NOMO-1 (cell line): ENCODE measurements around the gene USP3.

Experiments used
- DNase-seq, 2 experiments: peaks; one replicate each; lab custom pipeline; 2025; ENCODE audit not compliant: unreplicated experiment in 2 of 2; lab: John Stamatoyannopoulos, UW

USP3 gene

GRCh38 chr15:63582179-63582578, 77.8 kb downstream of the USP3 start:
- no peak for DNase-seq

DNA sequence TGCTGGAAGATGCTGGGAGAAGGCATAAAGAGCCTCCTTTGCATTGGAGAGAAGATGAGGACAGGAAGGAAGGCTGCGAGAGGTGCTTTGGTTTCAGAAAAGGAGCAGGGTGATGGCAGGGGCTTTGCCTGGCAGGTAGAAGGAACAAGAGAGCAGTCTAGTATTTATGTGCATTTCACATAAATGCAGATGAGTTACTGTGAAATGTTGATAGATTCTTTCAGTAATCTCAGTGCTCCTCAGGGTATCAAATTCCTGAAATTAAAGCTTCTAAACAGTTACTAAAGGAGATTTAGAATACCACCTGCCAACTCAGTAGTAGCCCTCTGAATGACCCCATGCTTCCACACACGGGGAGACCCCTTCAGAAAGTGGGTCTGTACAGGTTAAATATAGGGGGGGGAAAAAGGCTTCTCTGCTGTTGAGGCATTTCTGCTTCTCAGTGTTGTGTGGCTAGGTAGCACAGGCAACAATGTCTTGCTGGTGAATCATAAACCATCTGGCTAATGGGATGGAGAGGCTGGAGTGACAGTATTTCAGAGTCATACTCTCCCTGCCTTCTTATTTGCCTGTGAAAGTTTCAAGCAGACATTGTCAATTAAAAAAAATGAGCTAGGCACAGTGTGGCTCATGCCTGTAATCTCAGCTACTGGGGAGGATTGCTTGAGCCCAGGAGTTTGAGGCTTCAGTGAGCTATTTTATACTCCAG, 78.5 kb downstream of the USP3 start:
- DNase-seq: no peak

DNA sequence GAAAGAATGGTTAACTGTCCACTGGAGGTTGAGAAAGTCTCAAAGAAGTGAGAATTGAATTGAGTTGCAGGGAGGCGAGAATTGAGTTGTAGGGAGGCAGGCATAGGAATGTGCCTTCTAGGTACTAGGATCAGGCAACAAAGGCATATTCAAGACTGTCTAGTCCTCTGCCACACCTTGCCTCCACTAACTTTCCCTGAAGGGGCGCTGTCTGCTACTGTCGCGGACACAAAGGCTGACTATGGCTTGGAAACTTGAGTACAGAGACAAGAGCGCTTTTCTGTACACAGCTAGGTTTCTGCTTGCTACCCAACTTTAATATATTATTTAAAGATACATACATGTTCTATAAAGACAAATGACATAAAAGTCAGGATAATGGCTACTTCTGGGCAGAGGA, 82.4 kb downstream of the USP3 start:
- no peak for DNase-seq

DNA sequence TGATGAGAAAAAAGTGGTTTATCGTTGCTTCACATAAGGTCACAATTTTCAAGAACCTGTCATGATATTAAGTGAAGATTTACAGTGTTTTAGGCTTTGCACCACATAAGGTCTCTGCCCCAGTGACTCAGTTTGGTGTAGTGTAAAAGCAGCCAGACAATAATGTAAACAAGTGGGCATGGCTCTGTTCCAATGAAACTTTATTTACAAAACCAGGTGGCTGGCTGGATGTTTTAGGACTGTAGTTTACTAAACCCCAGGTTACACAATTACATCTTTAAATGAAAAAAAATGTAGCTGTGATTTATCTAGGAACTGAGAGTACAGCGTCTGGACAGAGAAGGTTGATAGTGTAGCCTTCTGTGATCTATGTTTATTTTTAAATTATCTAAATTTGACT, 83.1 kb downstream of the USP3 start:
- no peak for DNase-seq

GRCh38 chr15:63588826-63589225, 84.4 kb downstream of the USP3 start:
- DNase-seq: no peak

GRCh38 chr15:63593705-63594671, 89.6 kb downstream of the USP3 start:
- DNase-seq: no peak

GRCh38 chr15:63595065-63595464, 90.7 kb downstream of the USP3 start:
- DNase-seq: no peak

GRCh38 chr15:63595688-63596087, 91.3 kb downstream of the USP3 start:
- peak in 1 of 2 experiments; percentile 23 for DNase-seq

GRCh38 chr15:63596676-63597037, 92.3 kb downstream of the USP3 start:
- no peak for DNase-seq

DNA sequence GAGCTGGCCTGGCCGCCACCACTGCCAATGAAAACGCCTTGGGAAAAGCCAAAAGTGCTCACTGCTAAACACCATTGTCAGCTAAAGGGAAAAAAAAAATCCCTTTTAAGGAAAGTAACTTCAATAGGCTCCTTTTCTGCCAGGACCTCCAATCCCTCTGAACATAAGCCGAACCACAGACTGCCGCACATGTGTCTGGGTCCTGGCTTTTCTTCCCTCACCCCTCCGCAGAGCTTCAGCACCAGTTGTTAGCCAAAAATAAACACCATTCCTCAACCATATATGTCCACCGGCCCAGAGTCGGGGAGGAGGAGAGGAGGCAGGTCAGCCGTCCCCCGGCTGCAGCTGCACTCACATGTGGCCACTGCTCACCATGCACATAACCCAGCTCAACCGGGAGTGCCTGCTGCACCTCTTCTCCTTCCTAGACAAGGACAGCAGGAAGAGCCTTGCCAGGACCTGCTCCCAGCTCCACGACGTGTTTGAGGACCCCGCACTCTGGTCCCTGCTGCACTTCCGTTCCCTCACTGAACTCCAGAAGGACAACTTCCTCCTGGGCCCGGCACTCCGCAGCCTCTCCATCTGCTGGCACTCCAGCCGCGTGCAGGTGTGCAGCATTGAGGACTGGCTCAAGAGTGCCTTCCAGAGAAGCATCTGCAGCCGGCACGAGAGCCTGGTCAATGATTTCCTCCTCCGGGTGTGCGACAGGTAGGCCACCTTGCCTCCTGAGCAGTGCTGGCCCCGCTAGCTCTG, 92.8 kb downstream of the USP3 start, which contains the start of gene FBXL22:
Gene FBXL22, plus strand, starts transcription at position 350 of the 753 bp plus-strand sequence. Its CDS starts 6 bp downstream, at position 356.
- no peak for DNase-seq

DNA sequence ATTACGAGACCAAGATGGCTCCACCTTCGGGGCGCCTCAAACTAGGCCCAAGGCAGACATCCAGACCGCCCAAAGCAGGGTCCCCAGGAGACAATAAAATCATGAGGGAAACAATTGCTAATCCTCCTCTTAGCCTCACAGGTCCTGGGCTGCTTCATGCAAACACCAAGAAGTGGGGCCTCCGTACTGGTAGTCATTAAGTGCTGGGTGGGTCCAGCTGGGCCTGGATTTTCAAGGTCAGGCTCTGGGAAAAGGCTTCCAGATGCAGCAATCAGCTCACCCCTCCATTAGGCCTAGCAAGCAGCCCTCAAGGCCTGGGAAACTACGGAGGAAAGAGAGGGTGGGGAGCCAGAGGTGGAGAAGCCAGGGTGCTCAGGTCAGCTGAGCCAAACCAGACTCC, 93.4 kb downstream of the USP3 start:
- no peak for DNase-seq

- no peak for DNase-seq
These were observed 94.3 kb downstream of the USP3 start for GRCh38 chr15:63598473-63599400.

DNA sequence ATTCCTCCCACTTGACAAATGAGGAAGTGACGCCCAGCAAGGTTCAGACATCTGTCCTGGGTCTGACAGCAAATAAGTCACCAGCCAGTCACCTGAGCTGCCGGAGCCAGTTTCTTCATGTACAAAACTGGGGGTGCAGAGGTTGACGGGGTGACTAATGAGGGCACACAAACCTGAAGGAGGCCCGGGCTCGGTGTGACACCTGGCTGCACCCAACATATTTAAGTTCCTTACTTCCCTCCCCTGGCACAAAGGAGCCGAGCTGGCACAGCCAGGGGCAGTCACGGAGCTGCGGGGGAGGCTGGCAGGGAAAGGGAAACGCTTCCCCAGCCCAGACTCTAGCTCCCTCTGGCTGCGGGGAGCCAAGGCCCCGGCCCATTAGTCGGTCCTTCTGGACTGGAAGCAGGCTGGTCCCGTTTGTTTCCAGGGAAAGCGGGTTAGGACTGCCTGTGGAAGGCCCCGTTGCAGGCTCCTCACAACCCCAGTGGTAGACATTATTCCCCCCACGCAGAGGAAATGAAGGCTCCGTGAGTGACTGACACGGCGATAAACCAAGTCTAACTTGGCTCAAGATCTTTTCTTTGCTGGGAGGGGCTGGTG, 95.1 kb downstream of the USP3 start:
- peak; percentile 27 for DNase-seq

DNA sequence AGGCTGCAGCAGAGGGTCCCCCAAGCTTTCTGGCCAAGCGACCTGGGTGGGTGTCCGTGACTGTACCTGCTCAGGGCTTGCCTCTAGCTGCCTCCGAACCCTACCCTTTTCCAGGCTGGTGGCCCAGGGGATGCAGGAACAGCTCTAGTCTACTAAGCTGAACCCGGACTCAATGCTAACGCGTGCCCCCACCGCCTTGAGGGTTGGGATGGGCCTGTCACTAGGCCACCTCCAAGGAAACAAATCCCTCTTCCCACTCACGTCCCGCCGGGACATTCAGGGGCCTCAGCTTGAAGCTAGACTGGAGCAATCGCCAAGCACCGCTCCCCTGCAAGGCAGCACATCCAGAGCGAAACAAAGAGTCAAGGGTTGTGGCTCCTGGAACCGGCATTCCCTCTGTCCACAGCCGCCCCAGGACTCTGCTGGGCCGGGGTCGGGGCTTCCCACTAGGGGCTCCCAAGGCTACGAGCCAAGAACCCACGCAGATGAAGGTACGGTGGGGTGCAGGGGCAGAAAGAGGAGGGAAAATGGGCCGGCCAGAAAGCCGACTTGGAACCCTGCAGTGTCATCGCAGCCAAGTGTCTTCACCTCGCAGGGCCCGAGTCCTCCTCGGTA, 95.7 kb downstream of the USP3 start:
- DNase-seq: no peak

DNA sequence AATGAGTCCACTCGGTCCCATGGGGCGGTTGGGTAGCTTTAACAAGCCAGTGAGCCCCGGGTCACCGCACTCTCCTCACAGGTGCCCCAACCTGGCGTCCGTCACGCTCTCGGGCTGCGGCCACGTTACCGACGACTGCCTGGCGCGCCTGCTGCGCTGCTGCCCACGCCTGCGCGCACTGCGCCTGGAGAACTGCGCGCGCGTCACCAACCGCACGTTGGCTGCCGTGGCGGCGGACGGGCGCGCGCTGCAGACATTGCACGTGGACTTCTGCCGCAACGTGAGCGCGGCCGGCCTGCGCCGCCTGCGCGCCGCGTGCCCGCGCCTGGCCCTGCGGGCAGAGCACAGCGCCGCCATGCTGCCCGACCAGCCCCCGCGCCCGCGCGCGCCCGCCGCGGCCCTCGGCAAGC, 96.2 kb downstream of the USP3 start:
- DNase-seq: peak; percentile 86 to 97

GRCh38 chr15:63601026-63601703, 96.8 kb downstream of the USP3 start:
- peak; percentile 35 to 39 for DNase-seq

DNA sequence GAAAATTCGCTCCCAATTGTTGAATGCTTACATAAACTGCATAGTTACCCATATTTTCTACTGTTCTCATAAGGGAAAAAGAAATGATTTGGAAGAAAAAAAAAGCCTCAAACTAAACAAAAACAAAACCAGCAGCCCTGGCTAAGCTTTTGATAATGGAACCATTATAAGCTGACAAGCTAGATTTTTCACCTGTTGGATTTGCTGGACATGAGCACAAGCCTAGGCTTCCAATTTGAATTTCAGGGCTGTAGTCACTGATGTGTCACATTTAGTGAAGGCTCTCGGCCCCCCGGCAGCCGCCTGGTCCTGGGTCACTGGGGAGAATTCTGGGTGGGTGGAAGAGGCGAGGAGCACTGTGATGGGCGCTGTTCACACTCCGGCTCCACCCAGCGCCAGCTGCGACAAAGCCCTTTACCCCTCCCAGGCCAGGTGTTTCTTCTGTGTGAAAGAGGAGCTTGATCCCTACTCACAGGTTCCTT, 97.4 kb downstream of the USP3 start:
- DNase-seq: no peak

- DNase-seq: peak in 1 of 2 experiments; percentile 4
These were observed 98.2 kb downstream of the USP3 start for GRCh38 chr15:63602595-63602994.
